Tibial artery (tissue), 4 donors: ENCODE measurements around the gene LMOD1.

Experiments
- DNase-seq, 2 donors: peaks; one replicate each; pipeline ENCODE4 v3.0.0-alpha.2; 2019
- H3K27ac ChIP-seq, 2 donors: fragments of 200-600 bp; sonication (generic) in 1 of 2; 1 replicate in 1 of 2; 2 replicates in 1 of 2; pipeline ENCODE4 v1.5.1; 2018 to 2019; ENCODE audit warnings: mild to moderate bottlenecking in 1 of 2
- H3K27me3 ChIP-seq, 2 donors: fragments of 200-600 bp; sonication (generic) in 1 of 2; one replicate each; pipeline versions ENCODE4 v1.5.1 to v1.6.0; 2016 to 2019
- H3K36me3 ChIP-seq, 3 donors: fragments of 200-600 bp; sonication (generic) in 2 of 3; one replicate each; pipeline ENCODE4 v1.5.1; 2016 to 2019; ENCODE audit warnings: mild to moderate bottlenecking in 2 of 3
- H3K4me1 ChIP-seq, 4 donors: fragments of 200-600 bp; sonication (generic) in 2 of 4; 1 replicate in 3 of 4; 2 replicates in 1 of 4; pipeline ENCODE4 v1.5.1; 2016 to 2019
- H3K4me3 ChIP-seq, 2 donors: fragments of 200-600 bp; sonication (generic) in 1 of 2; 1 replicate in 1 of 2; 2 replicates in 1 of 2; pipeline ENCODE4 v1.5.1; 2018 to 2019; ENCODE audit warnings: mild to moderate bottlenecking in 2 of 2
- H3K9me3 ChIP-seq, 3 donors: fragments of 200-600 bp; sonication (generic) in 1 of 3; one replicate each; pipeline ENCODE4 v1.5.1; 2016 to 2019
- CTCF ChIP-seq, 2 experiments: fragments of 200-600 bp in 1 of 2; fragments of 450-650 bp in 1 of 2; IDR thresholded peaks; one replicate each; pipeline ENCODE4 v1.5.1; 2017 to 2019; ENCODE audit warnings: antibody characterized with exemption in 2 of 2, mild to moderate bottlenecking in 1 of 2, moderate library complexity in 1 of 2
- intact Hi-C: fragments of 100-400 bp; cut with DNase I; formaldehyde crosslinking; loops from one replicate; pipeline ENCODE4 v1.15.0; 2023; ENCODE audit warnings: low total_unique reads

The LMOD1 gene

DNA sequence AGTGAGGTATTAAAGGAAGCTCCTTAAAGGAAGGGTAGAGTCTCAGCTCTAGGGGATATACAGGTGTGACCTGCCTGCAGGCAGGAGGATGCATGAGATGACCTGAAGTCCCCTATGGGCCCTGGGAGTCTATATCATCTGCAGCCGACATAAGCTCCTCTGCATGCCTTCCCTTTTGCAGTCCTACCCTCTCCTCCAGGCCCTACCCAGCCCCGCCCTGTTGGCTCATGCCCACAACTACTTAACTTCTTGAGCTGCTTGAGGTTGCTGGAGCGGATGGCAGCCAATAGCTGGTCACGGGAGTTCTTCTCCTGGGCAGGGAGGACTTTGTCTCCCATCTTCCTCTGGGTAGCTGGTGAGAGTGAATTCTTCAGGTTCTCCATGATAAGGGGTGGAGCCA lies 47.4 kb downstream of the LMOD1 start:
- intact Hi-C loops, result loop anchor here (5.0 kb wide), 2 partner anchors 43 to 73 kb away; no protein-coding TSS in a partner anchor
- Histone ChIP-seq H3K9me3 (no peaks in the 10 kb centered on the region), H3K27me3 (no peaks in the 10 kb centered on the region), H3K4me1 (peaks cover 10 to 97% (median 87%) of the 10 kb centered on the region in 4 donors), H3K27ac (peak overlapping the region; percentile 76 to 95), H3K36me3 (peaks cover 37 to 44% (median 39%) of the 10 kb centered on the region in 3 donors), H3K4me3 (no peak overlapping the region)
- no peak for TF ChIP-seq CTCF (IDR thresholded peaks at IDR 0.05)
- no peak for DNase-seq

DNA sequence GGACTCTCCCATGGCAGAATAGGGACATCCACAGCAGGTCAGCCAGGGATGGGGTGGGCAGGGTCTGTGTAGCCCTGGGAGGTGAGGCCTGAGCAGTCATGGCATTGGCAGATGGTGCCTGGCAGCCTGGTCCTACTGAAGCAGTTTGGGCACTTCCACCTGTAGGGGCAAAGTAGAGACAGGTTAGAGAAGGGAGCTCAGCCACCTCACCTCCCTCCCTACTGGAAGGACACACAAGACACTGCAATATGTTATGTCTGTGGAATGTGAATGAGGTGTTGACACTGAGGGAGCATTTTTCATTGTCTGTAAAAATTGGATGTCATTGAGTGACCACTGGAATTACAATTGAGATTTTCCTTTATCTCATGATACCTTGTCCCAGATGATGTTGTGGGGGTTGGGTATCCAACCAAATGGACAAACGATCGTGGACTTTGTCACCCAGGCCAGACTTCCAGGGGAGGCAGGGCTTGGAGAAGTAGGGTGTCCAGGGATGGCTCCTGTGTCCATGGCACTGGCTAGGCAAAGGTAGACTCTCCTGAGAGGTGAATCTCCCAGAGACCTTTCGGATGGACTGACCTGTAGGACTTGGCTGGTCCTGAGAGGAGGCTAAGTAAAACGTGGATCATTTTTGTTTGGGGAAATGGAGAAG lies 48.0 kb downstream of the LMOD1 start:
- intact Hi-C loops, result loop anchor here (5.0 kb wide), 2 partner anchors 44 to 74 kb away; no protein-coding TSS in a partner anchor
- Histone ChIP-seq H3K4me3 (no peak overlapping the region), H3K36me3 (peaks cover 37 to 44% (median 39%) of the 10 kb centered on the region in 3 donors), H3K9me3 (no peaks in the 10 kb centered on the region), H3K4me1 (peaks cover 6 to 97% (median 83%) of the 10 kb centered on the region in 4 donors), H3K27me3 (no peaks in the 10 kb centered on the region), H3K27ac (peak overlapping the region; percentile 76 to 95)
- TF ChIP-seq CTCF (IDR thresholded peaks at IDR 0.05), result no peak
- DNase-seq, result no peak

- TF ChIP-seq CTCF (IDR thresholded peaks at IDR 0.05), result no peak
Measured at GRCh38 chr1:201896951-201897391, 49.4 kb downstream of the LMOD1 start.

DNA sequence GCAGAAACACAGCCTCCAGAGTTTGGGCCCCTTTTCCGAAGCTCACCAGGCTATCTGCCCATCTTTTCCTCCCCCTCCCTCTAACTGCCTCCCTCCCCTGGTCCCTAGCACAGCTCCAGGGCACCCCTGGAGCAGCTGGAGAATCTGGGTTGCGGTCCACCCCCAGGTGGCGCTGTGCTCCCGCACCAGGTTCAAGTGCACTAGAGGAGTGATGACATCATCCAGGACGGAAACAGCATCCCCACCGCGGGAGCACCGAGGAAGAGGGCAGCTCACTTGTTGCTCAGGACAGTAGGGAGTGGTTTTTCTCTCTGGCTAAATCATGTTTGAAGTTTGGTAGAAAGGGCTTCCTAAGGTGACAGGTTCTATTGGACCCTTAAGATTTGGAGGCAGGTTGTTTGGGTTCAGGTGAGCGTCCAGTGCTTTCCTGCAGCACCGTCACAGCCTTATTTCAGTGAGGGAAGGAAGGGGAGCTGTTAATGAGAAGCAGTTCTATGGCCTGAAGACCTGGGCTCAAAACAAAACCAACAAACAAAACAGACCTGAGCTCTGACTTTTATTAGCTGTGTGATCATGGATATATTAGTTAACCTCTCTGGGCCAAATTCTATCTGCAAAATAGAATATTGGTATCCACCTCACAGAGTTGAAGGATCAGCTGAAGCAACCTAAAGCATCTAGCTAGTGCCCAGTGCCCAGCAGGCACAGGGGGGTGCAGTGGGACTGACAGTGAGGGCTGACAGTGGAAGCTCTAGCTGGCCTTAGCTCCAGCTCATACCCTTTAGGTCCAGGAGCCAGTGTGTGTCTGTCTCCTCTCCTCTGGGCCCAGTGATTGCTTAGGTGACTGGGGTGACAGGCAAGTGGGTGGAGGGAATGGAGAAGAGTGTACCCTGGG lies 50.2 kb downstream of the LMOD1 start:
- H3K4me3 ChIP-seq, result no peak overlapping the region
- TF ChIP-seq CTCF (IDR thresholded peaks at IDR 0.05), result peak; percentile 95 to 99
- no peaks in the 10 kb centered on the region for H3K27me3 ChIP-seq
- peaks cover 0 to 98% (median 78%) of the 10 kb centered on the region in 4 donors for H3K4me1 ChIP-seq
- DNase-seq, result peak; percentile 92 to 96
- no peaks in the 10 kb centered on the region for H3K9me3 ChIP-seq
- H3K27ac ChIP-seq, result peak overlapping the region; percentile 76 to 95
- intact Hi-C loops, result loop anchor here (5.0 kb wide), 2 partner anchors 46 to 76 kb away; no protein-coding TSS in a partner anchor
- H3K36me3 ChIP-seq, result peaks cover 37 to 44% (median 39%) of the 10 kb centered on the region in 3 donors

More at GRCh38 chr1:201896951-201897391, 49.4 kb downstream of the LMOD1 start:
- Histone ChIP-seq H3K4me1 (peaks cover 0 to 97% (median 74%) of the 10 kb centered on the region in 4 donors), H3K36me3 (peaks cover 37 to 44% (median 39%) of the 10 kb centered on the region in 3 donors), H3K9me3 (no peaks in the 10 kb centered on the region), H3K27ac (peak overlapping the region; percentile 76 to 95), H3K4me3 (no peak overlapping the region), H3K27me3 (no peaks in the 10 kb centered on the region)
- intact Hi-C loops, result loop anchor here (5.0 kb wide), 2 partner anchors 45 to 75 kb away; no protein-coding TSS in a partner anchor
- DNase-seq, result peak; percentile 70 to 93

DNA sequence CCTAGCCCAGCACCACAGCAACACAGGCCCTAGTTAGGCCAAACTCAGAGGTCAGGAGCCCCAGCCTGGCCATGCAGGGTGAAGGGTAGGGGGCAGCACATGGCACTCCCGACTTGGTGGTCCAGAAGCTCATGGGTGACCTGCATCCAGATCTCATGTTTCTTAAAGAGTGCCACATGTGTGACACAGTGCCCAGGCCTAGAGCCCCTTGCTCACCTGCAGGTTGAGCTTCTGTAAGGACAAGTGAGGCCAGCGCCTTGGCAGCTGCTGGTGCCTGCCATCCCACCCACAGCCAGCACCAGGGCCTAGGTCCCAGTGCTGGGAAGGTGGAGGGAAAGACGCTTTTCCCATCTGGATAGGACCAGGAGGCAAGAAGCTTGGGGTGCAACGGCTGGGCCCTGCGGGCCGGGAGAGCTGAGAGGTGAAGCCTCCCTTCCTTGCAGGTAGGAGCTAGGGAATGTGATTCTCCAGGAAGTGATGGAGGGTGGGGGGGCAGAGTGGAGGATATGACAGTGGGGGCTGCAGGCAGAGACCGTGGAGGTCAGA lies 51.2 kb downstream of the LMOD1 start:
- Histone ChIP-seq H3K9me3 (no peaks in the 10 kb centered on the region), H3K4me1 (peaks cover 0 to 98% (median 77%) of the 10 kb centered on the region in 4 donors), H3K4me3 (no peak overlapping the region), H3K27me3 (no peaks in the 10 kb centered on the region), H3K36me3 (peaks cover 36 to 50% (median 39%) of the 10 kb centered on the region in 3 donors), H3K27ac (peak overlapping the region; percentile 76 to 95)
- TF ChIP-seq CTCF (IDR thresholded peaks at IDR 0.05), result no peak
- DNase-seq, result no peak
- intact Hi-C loops, result loop anchor here (5.0 kb wide), 2 partner anchors 47 to 77 kb away; no protein-coding TSS in a partner anchor
